ENCODE results near the gene LMNTD1. TPM values are rescaled to one million over a fixed set of nuclear protein-coding genes. Genes with fewer than 3 reads are reported as not detected.

Gene LMNTD1
- total and polyA plus RNA-seq, 9 of the 15 experiments (the other 6 are each of a cell fraction or from before 2014, with no cell fraction given), result not detected

GRCh38 chr12:25495331-25496097 lies 57.6 kb downstream of the LMNTD1 start:
- no peak overlapping the region for H3K9ac ChIP-seq (ENCODE audit: insufficient read depth in 1 of 2, low read depth in 2 of 2, low read length in 2 of 2)
- ChIA-PET POLR2A (no interaction called here), CTCF (ENCODE audit: low intra/inter-chr PET ratio) (no interaction called here)
- no peaks in the 10 kb centered on the region for H3K36me3 ChIP-seq (ENCODE audit: control insufficient read depth, insufficient read depth, low read length)
- no peaks in the 10 kb centered on the region for H3K4me1 ChIP-seq (replicated peaks in 1 of 2; ENCODE audit: control insufficient read depth in 2 of 2, insufficient read depth in 2 of 2, low read length in 2 of 2)
- in situ Hi-C loops (cut with MboI), result no loop called here
- H2AFZ ChIP-seq (ENCODE audit: low read depth, low read length), result no peak overlapping the region
- H3K4me3 ChIP-seq, result no peak overlapping the region
- H3K9me3 ChIP-seq (replicated peaks; ENCODE audit: control insufficient read depth, insufficient read depth, low read depth, low read length), result no peaks in the 10 kb centered on the region
- WGBS (ENCODE audit: insufficient coverage, low coverage, missing lambda C conversion rate), result 0% methylated on average over 1 of the region's 1 CpG
- no peak overlapping the region for H3K27ac ChIP-seq (ENCODE audit: extremely low read depth, low read depth, low read length)
- no peaks in the 10 kb centered on the region for H3K27me3 ChIP-seq (ENCODE audit: control insufficient read depth in 2 of 2, insufficient read depth in 2 of 2, low read length in 2 of 2)
- intact Hi-C loops (cut with micrococcal nuclease), result no loop called here
- no peaks in the 10 kb centered on the region for H3K9me1 ChIP-seq (ENCODE audit: control insufficient read depth, insufficient read depth, low read length)
- no peak for FAIRE-seq
- no peak for DNase-seq (ENCODE audit: extremely low read depth in 1 of 4, low spot score in 3 of 4)
- H3K4me2 ChIP-seq (ENCODE audit: insufficient read depth, low read length), result no peak overlapping the region
- TF ChIP-seq ELF2 (CRISPR knock-in tag; IDR thresholded peaks at IDR 0.05) (no peak), SMARCB1 (IDR thresholded peaks at IDR 0.05; ENCODE audit: insufficient read length, low read depth) (no peak), CHD2 (IDR thresholded peaks at IDR 0.05; ENCODE audit: low read depth, low read length) (no peak), EWSR1 (IDR thresholded peaks at IDR 0.05; ENCODE audit: borderline replicate concordance, low read depth, partially characterized antibody) (no peak), ZNF133 (CRISPR knock-in tag; IDR thresholded peaks at IDR 0.05) (no peak), ZBED1 (IDR thresholded peaks at IDR 0.05) (no peak), PML (IDR thresholded peaks at IDR 0.05; ENCODE audit: low read length) (no peak), THRB (CRISPR knock-in tag; conservative IDR thresholded peaks at IDR 0.05) (no peak), ZC3H8 (IDR thresholded peaks at IDR 0.05) (no peak), NFRKB (IDR thresholded peaks at IDR 0.05; ENCODE audit: low read depth) (no peak), SRSF9 (IDR thresholded peaks at IDR 0.05; ENCODE audit: borderline replicate concordance, low read depth, low read length) (no peak), HDGF (IDR thresholded peaks at IDR 0.05) (no peak), FOXA1 (IDR thresholded peaks at IDR 0.05; ENCODE audit: borderline replicate concordance) (no peak), TCFL5 (CRISPR knock-in tag; conservative IDR thresholded peaks at IDR 0.05) (no peak), YY1 (IDR thresholded peaks at IDR 0.05; ENCODE audit: borderline replicate concordance in 1 of 3, control insufficient read depth in 1 of 3, extremely low read depth in 1 of 3, insufficient read depth in 3 of 3, insufficient read length in 1 of 3, insufficient replicate concordance in 2 of 3, low read depth in 1 of 3, low read length in 2 of 3) (no peak)
- TF ChIP-seq, protein P1, sequence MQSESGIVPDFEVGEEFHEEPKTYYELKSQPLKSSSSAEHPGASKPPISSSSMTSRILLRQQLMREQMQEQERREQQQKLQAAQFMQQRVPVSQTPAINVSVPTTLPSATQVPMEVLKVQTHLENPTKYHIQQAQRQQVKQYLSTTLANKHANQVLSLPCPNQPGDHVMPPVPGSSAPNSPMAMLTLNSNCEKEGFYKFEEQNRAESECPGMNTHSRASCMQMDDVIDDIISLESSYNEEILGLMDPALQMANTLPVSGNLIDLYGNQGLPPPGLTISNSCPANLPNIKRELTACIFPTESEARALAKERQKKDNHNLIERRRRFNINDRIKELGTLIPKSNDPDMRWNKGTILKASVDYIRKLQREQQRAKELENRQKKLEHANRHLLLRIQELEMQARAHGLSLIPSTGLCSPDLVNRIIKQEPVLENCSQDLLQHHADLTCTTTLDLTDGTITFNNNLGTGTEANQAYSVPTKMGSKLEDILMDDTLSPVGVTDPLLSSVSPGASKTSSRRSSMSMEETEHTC (IDR thresholded peaks at IDR 0.05), result no peak
- ATAC-seq, result no peak
- H4K20me1 ChIP-seq (replicated peaks; ENCODE audit: control insufficient read depth, insufficient read depth, low read length), result no peaks in the 10 kb centered on the region
- H3K79me2 ChIP-seq (ENCODE audit: control insufficient read depth, insufficient read depth, low read length), result no peaks in the 10 kb centered on the region
- no TSS peak for BruUV-seq (replicated peaks)

Data from K562 (cell line).